Right forelimb (tissue), 1 donor: Measurements from ENCODE around the gene SGSH.

Source experiments
- DNase-seq: peaks from one replicate; pipeline ENCODE4 v3.0.0-alpha.2; 2018

The SGSH gene

DNA sequence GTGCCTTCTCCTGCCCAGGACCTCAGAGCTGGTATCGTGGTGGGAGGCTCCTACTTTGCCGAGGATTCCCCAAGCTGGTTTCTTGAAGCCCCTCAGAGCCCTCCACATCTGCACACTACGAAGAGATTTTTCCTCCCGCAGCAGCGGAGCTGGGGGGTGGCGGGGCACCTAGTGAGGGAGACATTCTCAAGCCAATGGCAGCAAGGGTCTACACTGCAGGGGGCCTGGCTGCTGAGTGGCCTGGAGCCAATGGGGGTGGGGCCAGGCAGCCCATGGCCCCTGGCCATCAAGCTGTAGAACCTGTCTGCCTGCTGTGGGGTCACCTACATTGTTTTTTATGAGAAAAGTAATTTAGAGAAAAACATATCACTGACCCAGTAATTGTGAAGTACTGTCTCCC lies 5.1 kb upstream of the SGSH start:
- DNase-seq = no peak

DNA sequence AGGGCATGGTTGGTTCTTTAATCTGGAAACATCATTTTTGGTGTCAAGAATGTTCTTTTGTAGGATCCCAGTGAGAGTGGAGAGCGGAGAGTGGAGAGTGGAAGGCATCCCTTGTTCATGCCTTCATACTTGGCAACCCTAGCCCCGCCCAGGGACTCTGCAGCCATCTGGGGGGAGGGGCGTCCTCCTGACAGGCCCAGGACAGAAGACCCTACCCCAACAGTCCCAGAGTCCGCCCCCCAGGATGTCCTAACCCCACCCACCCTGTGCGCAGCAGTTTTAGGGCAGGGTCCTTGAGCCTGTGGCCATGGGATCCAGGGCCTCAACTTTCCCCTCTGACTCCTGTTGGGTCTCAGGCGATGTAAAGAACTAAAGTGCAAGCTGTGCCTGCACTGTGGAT lies 4.5 kb upstream of the SGSH start:
- no peak for DNase-seq

GRCh38 chr17:80223838-80224497 lies 3.8 kb upstream of the SGSH start:
- DNase-seq = no peak

GRCh38 chr17:80223142-80223815 lies 3.1 kb upstream of the SGSH start:
- DNase-seq = no peak

DNA sequence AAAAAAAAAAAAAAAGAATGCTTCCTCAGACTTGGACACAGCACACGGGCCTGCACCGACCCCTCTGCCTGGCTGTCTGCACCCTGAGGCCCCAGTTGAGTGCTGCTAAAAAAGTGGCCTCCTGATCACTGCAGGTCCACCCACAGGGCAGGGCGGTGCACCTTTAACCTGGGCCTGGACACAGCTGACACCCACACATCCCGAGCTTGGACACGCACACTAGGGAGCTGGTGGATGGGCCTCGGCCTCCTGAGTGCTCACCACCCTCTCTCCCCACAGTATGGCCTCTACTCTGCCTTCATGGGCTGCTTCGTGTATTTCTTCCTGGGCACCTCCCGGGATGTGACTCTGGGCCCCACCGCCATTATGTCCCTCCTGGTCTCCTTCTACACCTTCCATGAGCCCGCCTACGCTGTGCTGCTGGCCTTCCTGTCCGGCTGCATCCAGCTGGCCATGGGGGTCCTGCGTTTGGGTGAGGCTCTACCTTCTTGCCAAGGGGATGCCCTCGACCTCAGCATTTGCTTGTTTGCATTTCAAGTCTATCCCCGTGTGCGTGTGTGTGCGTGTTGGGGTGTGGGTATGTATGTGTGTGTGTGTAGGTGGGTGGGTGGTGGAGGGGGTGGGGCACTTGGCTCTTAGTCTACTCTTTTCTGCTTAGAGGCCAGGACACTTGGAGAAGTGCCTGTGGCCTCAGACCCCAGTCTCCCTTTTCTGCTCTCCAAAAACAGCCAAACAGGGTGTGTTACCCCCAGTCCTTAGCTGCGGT lies 2.4 kb upstream of the SGSH start:
- DNase-seq = no peak

DNA sequence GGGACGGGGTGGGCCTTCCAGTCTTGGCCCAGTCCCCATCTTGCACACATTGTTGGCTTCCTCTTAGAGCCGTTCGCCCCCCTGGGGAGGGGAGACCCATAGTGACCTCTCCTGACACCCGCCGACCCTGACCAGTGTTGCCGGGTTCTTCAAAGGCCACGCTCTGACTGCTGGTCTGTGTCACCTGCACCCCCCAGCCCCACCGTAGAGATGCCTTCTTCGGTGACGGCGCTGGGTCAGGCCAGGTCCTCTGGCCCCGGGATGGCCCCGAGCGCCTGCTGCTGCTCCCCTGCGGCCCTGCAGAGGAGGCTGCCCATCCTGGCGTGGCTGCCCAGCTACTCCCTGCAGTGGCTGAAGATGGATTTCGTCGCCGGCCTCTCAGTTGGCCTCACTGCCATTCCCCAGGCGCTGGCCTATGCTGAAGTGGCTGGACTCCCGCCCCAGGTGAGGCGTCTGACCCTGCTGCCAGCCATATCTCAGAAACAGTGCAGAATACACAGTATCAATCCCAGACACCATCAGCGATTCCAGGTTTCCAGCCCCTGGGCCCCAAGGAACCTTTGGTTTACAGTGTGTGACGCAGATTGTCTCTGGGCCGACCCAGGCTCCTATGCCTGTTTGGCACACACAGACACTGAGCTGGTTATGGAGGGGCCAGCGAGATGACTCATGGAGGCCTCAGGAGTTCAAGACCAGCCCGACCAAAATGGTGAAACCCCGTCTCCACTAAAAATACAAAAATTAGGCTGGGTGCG lies 1.4 kb upstream of the SGSH start:
- DNase-seq = no peak

DNA sequence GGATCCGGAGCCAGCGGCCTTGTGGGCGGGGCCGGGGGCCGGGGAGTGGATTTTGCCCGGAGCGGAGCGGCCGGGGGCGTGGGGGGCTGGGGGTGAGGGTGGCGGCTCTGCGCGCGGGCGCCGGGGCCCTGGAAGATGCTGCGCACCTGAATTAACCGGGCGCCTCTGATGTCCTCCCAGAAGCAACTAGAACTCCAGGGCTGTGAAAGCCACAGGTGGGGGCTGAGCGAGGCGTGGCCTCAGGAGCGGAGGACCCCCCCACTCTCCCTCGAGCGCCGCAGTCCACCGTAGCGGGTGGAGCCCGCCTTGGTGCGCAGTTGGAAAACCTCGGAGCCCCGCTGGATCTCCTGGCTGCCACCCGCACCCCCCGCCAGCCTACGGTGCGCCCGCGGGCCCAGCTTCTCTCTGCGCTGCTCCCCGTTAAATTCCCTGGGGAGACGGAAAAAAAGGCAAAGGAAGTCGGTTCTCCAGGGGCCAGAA lies 643 bp upstream of the SGSH start:
- no peak for DNase-seq

GRCh38 chr17:80219763-80220053 lies 425 bp downstream of the SGSH start:
- DNase-seq = no peak

DNA sequence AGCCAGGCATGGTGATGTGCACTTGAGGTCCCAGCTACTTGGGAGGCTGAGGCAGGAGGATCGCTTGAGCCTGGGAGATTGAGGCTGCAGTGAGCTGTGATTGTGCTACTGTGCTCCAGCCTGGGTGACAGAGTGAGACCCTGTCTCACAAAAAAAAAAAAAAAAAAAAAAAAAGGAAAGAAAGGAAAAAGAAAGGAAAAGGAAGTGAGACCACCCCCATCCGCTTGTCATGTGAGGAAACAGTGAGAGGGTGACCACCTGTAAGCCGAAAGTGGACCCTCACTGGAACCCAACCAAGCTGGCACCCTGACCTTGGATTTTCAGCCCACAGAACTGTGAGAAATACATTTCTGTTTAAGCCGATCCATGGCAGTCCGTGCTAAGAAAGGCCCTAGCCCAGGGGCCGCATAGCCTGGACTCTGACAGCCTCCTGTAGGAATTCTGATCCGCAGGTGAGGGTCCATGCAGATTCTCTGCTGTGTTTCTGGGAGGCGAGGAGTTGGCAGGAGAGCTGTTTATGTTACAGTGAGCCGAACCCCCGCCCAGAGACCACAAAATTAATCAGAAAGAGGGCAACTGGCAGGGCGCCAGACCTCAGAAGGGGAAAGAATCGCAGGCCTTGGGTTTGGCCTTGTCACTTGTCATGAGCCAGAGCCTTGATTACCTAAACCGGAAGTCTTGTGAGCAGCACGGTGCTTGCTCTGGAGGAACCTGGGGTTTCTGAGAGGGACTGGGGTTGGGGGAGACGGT lies 945 bp downstream of the SGSH start:
- peak; percentile 76 for DNase-seq

GRCh38 chr17:80218391-80218790 lies 1.7 kb downstream of the SGSH start:
- DNase-seq = no peak

- DNase-seq = no peak
Measured at GRCh38 chr17:80217703-80218362, 2.3 kb downstream of the SGSH start.

GRCh38 chr17:80216473-80217456 lies 3.4 kb downstream of the SGSH start:
- DNase-seq = no peak

- no peak for DNase-seq
Measured at GRCh38 chr17:80214878-80215210, 5.3 kb downstream of the SGSH start.

- no peak for DNase-seq
Measured at GRCh38 chr17:80214012-80214877, 5.9 kb downstream of the SGSH start.

GRCh38 chr17:80213643-80213975 lies 6.5 kb downstream of the SGSH start:
- no peak for DNase-seq

GRCh38 chr17:80212962-80213642 lies 7.0 kb downstream of the SGSH start:
- DNase-seq = no peak

- DNase-seq = no peak
Measured at GRCh38 chr17:80212511-80212910, 7.6 kb downstream of the SGSH start.

GRCh38 chr17:80212109-80212508 lies 8.0 kb downstream of the SGSH start:
- DNase-seq = no peak

GRCh38 chr17:80210348-80211108 lies 9.6 kb downstream of the SGSH start:
- no peak for DNase-seq
